H1 (cell line): ENCODE data around the gene SQOR. TPM values are rescaled to one million over a fixed set of nuclear protein-coding genes. Genes with fewer than 3 reads are reported as not detected.

ENCODE experiments used
- CTCF ChIA-PET: fragments of 300-600 bp; sonication (Branson Sonifier 250); formaldehyde crosslinking; loops from one replicate; lab custom pipeline; 2021; ENCODE audit not compliant: partially characterized antibody; lab: Charles Lee
- POLR2A ChIA-PET: fragments of 300-600 bp; sonication (Branson Sonifier 250); formaldehyde crosslinking; loops from one replicate; lab custom pipeline; 2021; ENCODE audit warnings: inconsistent platforms; ENCODE audit not compliant: partially characterized antibody; lab: Charles Lee
- DNase-seq, 2 experiments: peaks; one replicate each; pipeline versions ENCODE4 v3.0.0 to v3.0.0-alpha.2; 2010 to 2022; ENCODE audit warnings: low spot score in 2 of 2, low read depth in 1 of 2, mixed read lengths in 1 of 2
- FAIRE-seq: peaks from 2 replicates; lab custom pipeline; 2011; peaks lifted over from hg19 to GRCh38; lab: Jason Lieb, UNC
- H2AFZ ChIP-seq: 2 replicates; pipeline ENCODE4 v1.8.1; 2012; ENCODE audit warnings: low read length, inconsistent platforms
- H2AK5ac ChIP-seq: 2 replicates; pipeline ENCODE4 v1.6.1; 2013; ENCODE audit warnings: low read depth, low read length
- H2BK120ac ChIP-seq: replicated peaks from 2 replicates; pipeline ENCODE3; 2013; ENCODE audit warnings: low read depth, low read length, inconsistent platforms
- H2BK12ac ChIP-seq: 2 replicates; pipeline ENCODE4 v1.6.1; 2013; ENCODE audit warnings: low read depth, low read length
- H2BK15ac ChIP-seq: 2 replicates; pipeline ENCODE4 v1.6.1; 2013; ENCODE audit warnings: low read length
- H2BK20ac ChIP-seq: 2 replicates; pipeline ENCODE4 v1.6.1; 2013; ENCODE audit warnings: low read length
- H2BK5ac ChIP-seq: 2 replicates; pipeline ENCODE4 v1.6.1; 2013; ENCODE audit warnings: low read depth, low read length
- H3K14ac ChIP-seq: 2 replicates; pipeline ENCODE4 v1.6.1; 2013; ENCODE audit warnings: inconsistent platforms; ENCODE audit not compliant: insufficient read length
- H3K18ac ChIP-seq: 2 replicates; pipeline ENCODE4 v1.6.1; 2013; ENCODE audit warnings: low read length; ENCODE audit errors: extremely low read depth
- H3K23ac ChIP-seq: 2 replicates; pipeline ENCODE4 v1.6.1; 2013; ENCODE audit warnings: inconsistent platforms; ENCODE audit not compliant: insufficient read length
- H3K23me2 ChIP-seq: 2 replicates; pipeline ENCODE4 v1.6.1; 2013; ENCODE audit warnings: low read depth, low read length
- H3K27ac ChIP-seq: 2 replicates; pipeline ENCODE4 v1.6.1; 2011; ENCODE audit warnings: low read depth, low read length, inconsistent platforms
- H3K27me3 ChIP-seq, 4 experiments: replicated peaks in 1 of 4; 1 replicate in 1 of 4; 2 replicates in 3 of 4; pipeline versions ENCODE4 v1.6.1 to v1.8.1; 2011 to 2013; ENCODE audit warnings: low read length in 3 of 4, mild to moderate bottlenecking in 3 of 4, inconsistent platforms in 2 of 4, mixed read lengths in 2 of 4, moderate library complexity in 1 of 4; ENCODE audit not compliant: control insufficient read depth in 3 of 4, insufficient read depth in 3 of 4; ENCODE audit errors: extremely low read depth in 1 of 4
- H3K36me3 ChIP-seq, 4 experiments: 2 replicates each; pipeline versions ENCODE4 v1.6.1 to v1.8.1; 2011 to 2013; ENCODE audit warnings: mild to moderate bottlenecking in 4 of 4, low read length in 3 of 4, moderate library complexity in 2 of 4, control low read depth in 1 of 4, inconsistent platforms in 1 of 4; ENCODE audit not compliant: insufficient read depth in 4 of 4, control insufficient read depth in 2 of 4
- H3K4ac ChIP-seq: replicated peaks from 2 replicates; pipeline ENCODE3; 2013; ENCODE audit warnings: low read length, low read depth, mixed read lengths, inconsistent platforms; ENCODE audit not compliant: insufficient read length
- H3K4me1 ChIP-seq, 4 experiments: replicated peaks in 1 of 4; 1 replicate in 1 of 4; 2 replicates in 3 of 4; pipeline versions ENCODE4 v1.6.1 to v1.8.1; 2011 to 2013; ENCODE audit warnings: low read length in 3 of 4, inconsistent platforms in 2 of 4, mixed read lengths in 1 of 4; ENCODE audit not compliant: insufficient read depth in 4 of 4, control insufficient read depth in 3 of 4
- H3K4me2 ChIP-seq, 2 experiments: 2 replicates each; pipeline versions ENCODE4 v1.6.1 to v1.8.1; 2011 to 2013; ENCODE audit warnings: low read depth in 2 of 2, low read length in 2 of 2, control low read depth in 1 of 2, inconsistent platforms in 1 of 2, mild to moderate bottlenecking in 1 of 2; ENCODE audit not compliant: insufficient read depth in 1 of 2
- H3K4me3 ChIP-seq, 4 experiments: fragments of 200-600, 300-600 bp in 1 of 4; sonication (generic), shearing (Covaris generic), sonication (Bioruptor Twin) in 1 of 4; 2 replicates each; pipeline versions ENCODE4 v1.5.1 to v1.8.1; 2011 to 2016; ENCODE audit warnings: low read length in 4 of 4, low read depth in 3 of 4, control low read depth in 2 of 4, inconsistent platforms in 2 of 4, mild to moderate bottlenecking in 2 of 4, mixed read lengths in 1 of 4, moderate library complexity in 1 of 4; ENCODE audit not compliant: insufficient read depth in 2 of 4; ENCODE audit errors: extremely low read depth in 1 of 4
- H3K56ac ChIP-seq: replicated peaks from 2 replicates; pipeline ENCODE3; 2013; ENCODE audit warnings: low read depth, mild to moderate bottlenecking, mixed read lengths, low read length, inconsistent platforms; ENCODE audit not compliant: insufficient read length
- H3K79me1 ChIP-seq: 2 replicates; pipeline ENCODE4 v1.6.1; 2013; ENCODE audit warnings: low read depth, low read length, control low read depth
- H3K79me2 ChIP-seq, 2 experiments: 2 replicates each; pipeline versions ENCODE4 v1.6.1 to v1.8.1; 2012 to 2013; ENCODE audit warnings: low read length in 2 of 2, mild to moderate bottlenecking in 2 of 2, inconsistent platforms in 1 of 2; ENCODE audit not compliant: insufficient read depth in 2 of 2, control insufficient read depth in 1 of 2
- H3K9ac ChIP-seq, 4 experiments: replicated peaks in 1 of 4; 1 replicate in 1 of 4; 2 replicates in 3 of 4; pipeline versions ENCODE4 v1.6.1 to v1.8.1; 2011 to 2013; ENCODE audit warnings: low read depth in 3 of 4, low read length in 3 of 4, control low read depth in 2 of 4, mild to moderate bottlenecking in 2 of 4, moderate library complexity in 2 of 4, inconsistent platforms in 1 of 4; ENCODE audit errors: extremely low read depth in 1 of 4
- H3K9me3 ChIP-seq, 2 experiments: 2 replicates each; pipeline versions ENCODE4 v1.6.1 to v1.8.1; 2012 to 2013; ENCODE audit warnings: mild to moderate bottlenecking in 2 of 2, moderate library complexity in 2 of 2, control low read depth in 1 of 2, inconsistent platforms in 1 of 2, low read depth in 1 of 2, low read length in 1 of 2, mixed read lengths in 1 of 2; ENCODE audit not compliant: insufficient read depth in 2 of 2
- H4K20me1 ChIP-seq, 2 experiments: replicated peaks in 1 of 2; 2 replicates each; pipeline versions ENCODE3 to v1.8.1; 2011 to 2013; ENCODE audit warnings: inconsistent platforms in 2 of 2, low read length in 2 of 2, mild to moderate bottlenecking in 1 of 2; ENCODE audit not compliant: insufficient read depth in 2 of 2, control insufficient read depth in 1 of 2
- H4K5ac ChIP-seq: 2 replicates; pipeline ENCODE4 v1.6.1; 2013; ENCODE audit warnings: low read length, low read depth, mixed read lengths, inconsistent platforms; ENCODE audit not compliant: insufficient read length
- H4K8ac ChIP-seq: 2 replicates; pipeline ENCODE4 v1.8.0; 2013; ENCODE audit warnings: mild to moderate bottlenecking, moderate library complexity, low read length, inconsistent platforms; ENCODE audit not compliant: insufficient read depth; ENCODE audit errors: extremely low read depth
- H4K91ac ChIP-seq: replicated peaks from 2 replicates; pipeline ENCODE3; 2013; ENCODE audit warnings: low read length, mixed read lengths, inconsistent platforms; ENCODE audit not compliant: insufficient read length
- GABPA ChIP-seq: IDR thresholded peaks from 2 replicates; pipeline ENCODE4 v1.6.1; 2011; ENCODE audit warnings: mild to moderate bottlenecking, low read length, moderate library complexity, borderline replicate concordance; ENCODE audit not compliant: insufficient read depth
- WGBS, 2 experiments: shearing (Covaris generic) in 1 of 2; methylation state at CpG; one replicate each; pipeline versions ENCODE4 v1.1.6 to v1.1.7; 2013 to 2015; ENCODE audit warnings: low lambda C conversion rate in 2 of 2, mixed read lengths in 2 of 2, inconsistent platforms in 1 of 2, low coverage in 1 of 2, missing lambda C conversion rate in 1 of 2; ENCODE audit not compliant: insufficient replicate concordance in 2 of 2, insufficient coverage in 1 of 2, insufficient read length in 1 of 2; ENCODE audit errors: extremely low coverage in 1 of 2, missing lambda C conversion rate in 1 of 2; 5-methylcytosine and 5-hydroxymethylcytosine counted together
- polyA plus RNA-seq, 7 experiments: library from polyadenylated mRNA; depleted of rRNA in 3 of 7; stranded (reverse) in 5 of 7; unstranded in 2 of 7; fragments of >200 nt in 5 of 7; fragments of 200-250 nt in 2 of 7; gene quantifications; 1 replicate in 5 of 7; 2 replicates in 1 of 7; 4 replicates in 1 of 7; pipeline versions ENCODE4 v1.2.1 to v1.2.3, GENCODE V29; 2011 to 2013; ENCODE audit warnings: missing spikeins in 2 of 7, mixed read lengths in 2 of 7
- total RNA-seq: library from RNA; stranded (reverse); fragmentation: NEBNext Ultra II Directional; extraction: Animal tissue kit (Norgen Biotek cat#: 25700); gene quantifications from 2 replicates; pipeline ENCODE4 v1.2.1, GENCODE V29; 2021

Gene SQOR
- total and polyA plus RNA-seq, 2 of the 8 experiments (the other 6 are each of a cell fraction or from before 2014, with no cell fraction given) = 0.20 to 0.22 TPM

DNA sequence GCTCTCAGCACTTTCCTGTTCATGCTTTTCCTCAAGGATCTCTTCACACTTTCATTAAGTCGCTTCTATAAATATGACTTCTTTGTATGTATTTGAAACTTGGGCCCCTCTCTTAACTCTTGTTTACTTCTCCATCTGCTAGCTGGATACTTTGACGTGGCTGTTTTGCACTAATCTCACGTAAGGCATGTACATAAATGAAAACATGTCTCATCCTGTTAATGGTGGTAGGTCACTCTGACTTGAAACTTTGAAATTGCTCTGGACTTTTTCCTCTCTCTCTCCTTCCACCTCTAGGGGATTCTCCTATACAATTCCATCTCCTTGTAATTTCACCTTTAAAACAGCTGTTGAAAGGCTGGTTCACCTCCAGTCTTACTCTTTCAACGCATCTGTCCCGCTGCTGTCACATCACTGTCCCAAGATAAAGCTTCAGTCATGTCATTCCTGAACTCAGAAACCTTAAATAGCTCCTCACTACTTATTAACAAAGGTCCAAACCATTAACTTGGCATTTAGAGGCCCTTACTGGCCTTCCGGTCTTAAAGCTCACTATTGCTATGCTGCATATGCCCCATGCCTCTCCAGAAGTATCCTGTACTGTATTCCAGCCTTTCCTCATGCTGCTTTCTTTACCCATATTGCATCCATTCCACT is 46.5 kb upstream of the SQOR start:
- peak overlapping the region; percentile 98; the same call in 1 of the 2 replicates for H3K27ac ChIP-seq
- ChIA-PET POLR2A (interaction anchor here (0.9 to 3.8 kb wide), 12 partner anchors 9 to 390 kb away, joined by 3 to 31 read pairs (median 5); a partner anchor contains a TSS), CTCF (interaction anchor here (0.5 to 6.1 kb wide), 6 partner anchors 14 to 186 kb away, joined by 3 to 33 read pairs (median 6); a partner anchor contains a TSS)
- TF ChIP-seq GABPA = no peak
- H3K79me1 ChIP-seq = peaks cover 3% of the 10 kb centered on the region; the same call in 1 of the 2 replicates
- H2BK5ac ChIP-seq = no peak overlapping the region
- H4K5ac ChIP-seq = no peak overlapping the region
- H4K91ac ChIP-seq = no peak overlapping the region
- no peaks in the 10 kb centered on the region; a peak in 1 of 8 replicates for H3K36me3 ChIP-seq
- peak overlapping the region; percentile 81 to 98 (median 96) for H3K9ac ChIP-seq
- H3K23me2 ChIP-seq = peaks cover 7% of the 10 kb centered on the region; the same call in 1 of the 2 replicates
- H3K4me1 ChIP-seq = peaks cover 3 to 12% (median 7%) of the 10 kb centered on the region in 4 experiments; a peak in 4 of 7 replicates
- H2BK12ac ChIP-seq = no peak overlapping the region; the same call in 1 of the 2 replicates
- H3K4me3 ChIP-seq = peak overlapping the region; percentile 79 to 87 (median 83)
- H3K14ac ChIP-seq = no peak overlapping the region
- no peak overlapping the region for H3K56ac ChIP-seq
- no peak for FAIRE-seq
- no peak overlapping the region for H4K8ac ChIP-seq
- H3K4ac ChIP-seq = no peak overlapping the region
- peak overlapping the region; percentile 87 to 89 for H3K4me2 ChIP-seq
- no peak overlapping the region for H3K23ac ChIP-seq
- DNase-seq = no peak
- H2BK20ac ChIP-seq = no peak overlapping the region
- H4K20me1 ChIP-seq = no peaks in the 10 kb centered on the region
- no peak overlapping the region for H2BK15ac ChIP-seq
- no peak overlapping the region for H2AFZ ChIP-seq
- H3K79me2 ChIP-seq = peaks cover 11 to 43% of the 10 kb centered on the region in 2 experiments; a peak in 3 of 4 replicates
- H3K27me3 ChIP-seq = no peaks in the 10 kb centered on the region
- no peaks in the 10 kb centered on the region for H3K9me3 ChIP-seq
- WGBS, 2 experiments = 71% methylated on average over 6 of the region's 6 CpGs; no CpG with 5 or more reads in 1 of the 2 experiments
- H3K18ac ChIP-seq = no peak overlapping the region
- no peak overlapping the region for H2AK5ac ChIP-seq
- H2BK120ac ChIP-seq = no peak overlapping the region
